Panc1 (cell line): Measurements from ENCODE around the gene NKX1-2. TPM values are rescaled to one million over a fixed set of nuclear protein-coding genes. Genes with fewer than 3 reads are reported as not detected.
"Not testable (repeated sequence)": the region's sequence is repeated elsewhere in the genome, so short reads cannot be mapped to it uniquely, and the experiment has no call there.

Experiments
- ATAC-seq: fragments of 200-7000 bp; cut with Tn5 transposase; 2 replicates; pipeline ENCODE4 v1.9.1; 2020; ENCODE audit warnings: mild to moderate bottlenecking, moderate library complexity
- BruUV-seq: library from RNA; stranded (reverse); fragments of 400-500 nt; replicated peaks from 2 replicates; lab custom pipeline; 2021; lab: Mats Ljungman, UMichigan
- CTCF ChIA-PET: fragments of 300-600 bp; sonication (Branson Sonifier 250); formaldehyde crosslinking; loops from one replicate; lab custom pipeline; 2022; ENCODE audit warnings: antibody characterized with exemption; lab: Charles Lee
- POLR2A ChIA-PET: fragments of 300-600 bp; sonication (Branson Sonifier 250); formaldehyde crosslinking; loops from one replicate; lab custom pipeline; 2022; ENCODE audit warnings: antibody characterized with exemption; lab: Charles Lee
- DNase-seq: peaks from one replicate; pipeline ENCODE4 v3.0.0-alpha.2; 2010; ENCODE audit warnings: low read depth, low spot score
- H3K27ac ChIP-seq: 2 replicates; pipeline ENCODE4 v1.5.1; 2011; ENCODE audit warnings: mild to moderate bottlenecking, low read length, inconsistent platforms
- H3K27me3 ChIP-seq: fragments of 200-500 bp; sonication (Bioruptor generic); 2 replicates; pipeline ENCODE4 v1.6.0; 2014; ENCODE audit warnings: low read length, inconsistent platforms; ENCODE audit not compliant: control insufficient read depth, insufficient read depth
- H3K36me3 ChIP-seq: fragments of 200-500 bp; sonication (Bioruptor generic); 2 replicates; pipeline ENCODE4 v1.5.1; 2014; ENCODE audit warnings: inconsistent platforms, mild to moderate bottlenecking, low read length, moderate library complexity; ENCODE audit not compliant: control insufficient read depth, insufficient read depth
- H3K4me1 ChIP-seq: 2 replicates; pipeline ENCODE4 v1.5.1; 2011; ENCODE audit warnings: inconsistent platforms, mild to moderate bottlenecking, low read length, moderate library complexity; ENCODE audit not compliant: control insufficient read depth, insufficient read depth
- H3K4me3 ChIP-seq, 2 experiments: 2 replicates each; pipeline ENCODE4 v1.5.1; 2011 to 2012; ENCODE audit warnings: low read depth in 2 of 2, low read length in 2 of 2, mild to moderate bottlenecking in 2 of 2, inconsistent platforms in 1 of 2, moderate library complexity in 1 of 2
- H3K9me3 ChIP-seq: fragments of 200-500 bp; sonication (Bioruptor generic); 2 replicates; pipeline ENCODE4 v1.5.1; 2014; ENCODE audit warnings: low read depth, mild to moderate bottlenecking, inconsistent platforms, low read length, moderate library complexity; ENCODE audit not compliant: control insufficient read depth, insufficient read depth
- CTCF ChIP-seq: fragments of 450-650 bp; IDR thresholded peaks from 2 replicates; pipeline ENCODE4 v1.5.1; 2017; ENCODE audit warnings: mild to moderate bottlenecking
- POLR2AphosphoS5 ChIP-seq: IDR thresholded peaks from 2 replicates; pipeline ENCODE4 v1.6.1; 2012; ENCODE audit warnings: mild to moderate bottlenecking, low read depth, low read length, moderate library complexity
- REST ChIP-seq, 2 experiments: IDR thresholded peaks; 2 replicates each; pipeline ENCODE4 v1.6.1; 2011 to 2012; ENCODE audit warnings: low read depth in 2 of 2, control low read depth in 1 of 2, low read length in 1 of 2, mild to moderate bottlenecking in 1 of 2, moderate library complexity in 1 of 2; ENCODE audit not compliant: insufficient read depth in 1 of 2
- SIN3A ChIP-seq: IDR thresholded peaks from 2 replicates; pipeline ENCODE4 v1.6.1; 2012; ENCODE audit warnings: low read depth, mild to moderate bottlenecking, low read length, moderate library complexity, borderline replicate concordance; ENCODE audit not compliant: insufficient read depth
- TCF7L2 ChIP-seq: IDR thresholded peaks from 2 replicates; pipeline ENCODE4 v1.6.1; 2011; ENCODE audit warnings: mild to moderate bottlenecking, low read depth, low read length, inconsistent platforms
- in situ Hi-C: cut with HindIII; loops from 2 replicates; pipeline ENCODE4 v1.10.0; 2016; ENCODE audit warnings: low sequenced_read_pairs, low pct_unique_long_range_greater_than_20kb
- intact Hi-C: fragments of 100-400 bp; cut with micrococcal nuclease; formaldehyde crosslinking; loops from one replicate; pipeline ENCODE4 v1.10.0; 2022; ENCODE audit not compliant: unreplicated experiment
- total RNA-seq: library from RNA; stranded (reverse); gene quantifications from one replicate; pipeline ENCODE4 v1.2.1, GENCODE V29; 2021; ENCODE audit not compliant: unreplicated experiment

NKX1-2 gene
- total RNA-seq, 1 experiment from 2014 or later: 0.15 TPM

- BruUV-seq: no TSS peak
- ATAC-seq (no peak), DNase-seq (no peak)
- Histone ChIP-seq H3K4me1 (peaks cover 15% of the 10 kb centered on the region), H3K4me3 (peak overlapping the region in 1 of 2 experiments; percentile 8; a peak in 2 of 4 replicates), H3K36me3 (peaks cover 2% of the 10 kb centered on the region; the same call in 1 of the 2 replicates), H3K27me3 (peaks cover 57% of the 10 kb centered on the region), H3K9me3 (no peaks in the 10 kb centered on the region), H3K27ac (no peak overlapping the region)
- intact Hi-C loops: no loop called here
- CTCF ChIA-PET: no interaction called here
- TF ChIP-seq POLR2AphosphoS5: no peak
- no peak for TF ChIP-seq SIN3A
- TF ChIP-seq TCF7L2: no peak
- no peak for TF ChIP-seq REST (IDR thresholded peaks at IDR 0.05; ENCODE audit: insufficient read depth in 1 of 2, low read depth in 2 of 2, low read length in 1 of 2)
- no peak for TF ChIP-seq CTCF
- in situ Hi-C loops: no loop called here
- POLR2A ChIA-PET: interaction anchor here (0.6 to 0.7 kb wide), 2 partner anchors 14 to 300 kb away, joined by 8 to 14 read pairs; partner anchors contain the start of gene LHPP
These were observed 1.9 kb downstream of the NKX1-2 start for GRCh38 chr10:124447751-124448466.

- in situ Hi-C loops (no loop called here), intact Hi-C loops (no loop called here)
- TF ChIP-seq POLR2AphosphoS5: no peak
- TF ChIP-seq TCF7L2: no peak
- no peak for TF ChIP-seq SIN3A
- no peak for TF ChIP-seq REST (IDR thresholded peaks at IDR 0.05; ENCODE audit: insufficient read depth in 1 of 2, low read depth in 2 of 2, low read length in 1 of 2)
- TF ChIP-seq CTCF: no peak
- peaks cover 15% of the 10 kb centered on the region for H3K4me1 ChIP-seq
- CTCF ChIA-PET: no interaction called here
- no peaks in the 10 kb centered on the region for H3K9me3 ChIP-seq
- H3K4me3 ChIP-seq: peak overlapping the region in 1 of 2 experiments; percentile 8; a peak in 2 of 4 replicates
- no peak for ATAC-seq
- peaks cover 58% of the 10 kb centered on the region for H3K27me3 ChIP-seq
- no TSS peak for BruUV-seq
- POLR2A ChIA-PET: interaction anchor here (0.7 kb wide), 1 partner anchor 300 kb away, joined by 14 read pairs; no protein-coding TSS in a partner anchor
- no peak overlapping the region for H3K27ac ChIP-seq
- no peak for DNase-seq
- peaks cover 2% of the 10 kb centered on the region; the same call in 1 of the 2 replicates for H3K36me3 ChIP-seq
These were observed 2.7 kb downstream of the NKX1-2 start for GRCh38 chr10:124446830-124447750.

DNA sequence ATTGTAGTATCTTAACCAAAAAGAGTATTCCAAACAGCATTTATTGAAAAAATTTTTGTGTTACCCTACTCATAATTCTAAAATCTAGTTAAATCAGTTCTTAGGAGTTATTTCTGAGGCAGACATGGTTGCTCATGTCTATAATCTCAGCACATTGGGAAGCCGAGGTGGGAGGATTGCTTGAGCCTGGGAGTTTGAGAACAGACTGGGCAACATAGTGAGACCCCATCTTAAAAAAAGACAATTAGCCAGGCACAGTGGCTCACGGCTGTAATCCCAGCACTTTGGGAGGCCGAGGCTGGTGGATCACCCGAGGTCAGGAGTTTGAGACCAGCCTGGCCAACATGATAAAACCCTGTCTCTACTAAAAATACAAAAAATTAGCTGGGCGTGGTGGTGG, 8.1 kb downstream of the NKX1-2 start:
- H3K27ac ChIP-seq, in situ Hi-C loops, DNase-seq, ATAC-seq, intact Hi-C loops, POLR2A ChIA-PET, BruUV-seq, H3K9me3 ChIP-seq, H3K4me3 ChIP-seq, H3K4me1 ChIP-seq, CTCF ChIA-PET, H3K36me3 ChIP-seq: not testable (repeated sequence)
- H3K27me3 ChIP-seq: peaks cover 24% of the 10 kb centered on the region
